HEK293 (cell line): ENCODE measurements around the gene SEMA4B.
A peak's percentile ranks its signal among the peaks of the same experiment; 100 is the strongest.

Experiments
- CTCF ChIA-PET: fragments of 350-600 bp; formaldehyde crosslinking; extraction: SDS; loops from one replicate; lab custom pipeline; 2021; ENCODE audit warnings: antibody characterized with exemption; lab: Yijun Ruan, JAX
- POLR2A ChIA-PET: fragments of 300-600 bp; formaldehyde crosslinking; extraction: SDS; loops from one replicate; lab custom pipeline; 2020; ENCODE audit warnings: antibody characterized with exemption, inconsistent platforms; lab: Yijun Ruan, JAX
- H3K27ac ChIP-seq: fragments of 200-500 bp; sonication (Bioruptor generic); 2 replicates; pipeline ENCODE4 v1.5.1; 2014; ENCODE audit warnings: low read depth, low read length, control low read depth, inconsistent platforms; ENCODE audit errors: extremely low read depth
- H3K36me3 ChIP-seq, 2 experiments: fragments of 200-500 bp in 1 of 2; sonication (Bioruptor generic) in 1 of 2; 1 replicate in 1 of 2; 2 replicates in 1 of 2; pipeline ENCODE4 v1.5.1; 2014 to 2017; ENCODE audit warnings: inconsistent platforms in 2 of 2, low read length in 2 of 2; ENCODE audit not compliant: control insufficient read depth in 2 of 2, insufficient read depth in 1 of 2
- H3K4me1 ChIP-seq: fragments of 200-500 bp; sonication (Bioruptor generic); 2 replicates; pipeline ENCODE4 v1.5.1; 2014; ENCODE audit warnings: mild to moderate bottlenecking, low read length, inconsistent platforms; ENCODE audit not compliant: control insufficient read depth, insufficient read depth
- H3K4me3 ChIP-seq: 2 replicates; pipeline ENCODE4 v1.5.1; 2011; ENCODE audit warnings: low read depth, mild to moderate bottlenecking, control low read depth, low read length, moderate library complexity
- H3K9me3 ChIP-seq: fragments of 200-500 bp; sonication (Bioruptor generic); 2 replicates; pipeline ENCODE4 v1.5.1; 2014; ENCODE audit warnings: low read depth, low read length, inconsistent platforms; ENCODE audit not compliant: control insufficient read depth, insufficient read depth
- CTCF ChIP-seq: fragments of 450-650 bp; formaldehyde crosslinking; IDR thresholded peaks from 2 replicates; pipeline ENCODE4 v1.5.1; 2016; ENCODE audit warnings: missing biosample characterization, missing genetic modification characterization
- EGR2 ChIP-seq: fragments of 450-650 bp; formaldehyde crosslinking; IDR thresholded peaks from 2 replicates; pipeline ENCODE4 v1.5.1; 2016; ENCODE audit warnings: low read depth, missing biosample characterization, missing genetic modification characterization
- GFI1B ChIP-seq: fragments of 450-650 bp; formaldehyde crosslinking; IDR thresholded peaks from 2 replicates; pipeline ENCODE4 v1.5.1; 2016; ENCODE audit warnings: missing biosample characterization, missing genetic modification characterization
- GLIS1 ChIP-seq: fragments of 450-650 bp; formaldehyde crosslinking; IDR thresholded peaks from 2 replicates; pipeline ENCODE4 v1.5.1; 2016; ENCODE audit warnings: missing biosample characterization, missing genetic modification characterization
- HOXC10 ChIP-seq: sonication (generic); formaldehyde crosslinking; IDR thresholded peaks from 2 replicates; pipeline ENCODE4 v1.8.1; 2023; ENCODE audit warnings: mild to moderate bottlenecking, missing genetic modification reagents
- KLF1 ChIP-seq: fragments of 450-650 bp; formaldehyde crosslinking; IDR thresholded peaks from 2 replicates; pipeline ENCODE4 v1.5.1; 2016; ENCODE audit warnings: missing biosample characterization, missing genetic modification characterization
- OSR2 ChIP-seq: fragments of 450-650 bp; formaldehyde crosslinking; IDR thresholded peaks from 2 replicates; pipeline ENCODE4 v1.5.1; 2016; ENCODE audit warnings: missing biosample characterization, missing genetic modification characterization
- TCF7L2 ChIP-seq: IDR thresholded peaks from 2 replicates; pipeline ENCODE4 v1.6.1; 2011; ENCODE audit warnings: low read depth, mild to moderate bottlenecking, inconsistent platforms, low read length, moderate library complexity, borderline replicate concordance
- YY2 ChIP-seq: fragments of 450-650 bp; formaldehyde crosslinking; IDR thresholded peaks from 2 replicates; pipeline ENCODE4 v1.5.1; 2016; ENCODE audit warnings: missing biosample characterization, missing genetic modification characterization
- ZBTB26 ChIP-seq: fragments of 450-650 bp; formaldehyde crosslinking; optimal IDR thresholded peaks from 2 replicates; pipeline ENCODE3; 2016; ENCODE audit warnings: missing biosample characterization, mild to moderate bottlenecking, missing genetic modification characterization
- ZFP41 ChIP-seq: fragments of 450-650 bp; formaldehyde crosslinking; IDR thresholded peaks from 2 replicates; pipeline ENCODE4 v1.5.1; 2016; ENCODE audit warnings: missing biosample characterization, missing genetic modification characterization, borderline replicate concordance
- ZNF10 ChIP-seq: fragments of 450-650 bp; formaldehyde crosslinking; IDR thresholded peaks from 2 replicates; pipeline ENCODE4 v1.5.1; 2017; ENCODE audit warnings: missing biosample characterization, missing genetic modification characterization
- ZNF148 ChIP-seq: fragments of 450-650 bp; formaldehyde crosslinking; IDR thresholded peaks from 2 replicates; pipeline ENCODE4 v1.5.0; 2017; ENCODE audit warnings: missing biosample characterization, missing genetic modification characterization, borderline replicate concordance
- ZNF2 ChIP-seq: fragments of 450-650 bp; formaldehyde crosslinking; IDR thresholded peaks from 2 replicates; pipeline ENCODE4 v1.5.1; 2016; ENCODE audit warnings: missing biosample characterization, missing genetic modification characterization
- ZNF221 ChIP-seq: fragments of 450-650 bp; formaldehyde crosslinking; IDR thresholded peaks from 2 replicates; pipeline ENCODE4 v1.5.1; 2017; ENCODE audit warnings: missing biosample characterization, missing genetic modification characterization, borderline replicate concordance
- ZNF404 ChIP-seq: fragments of 450-650 bp; formaldehyde crosslinking; IDR thresholded peaks from 2 replicates; pipeline ENCODE4 v1.5.1; 2017; ENCODE audit warnings: missing biosample characterization, missing genetic modification characterization
- ZNF416 ChIP-seq: fragments of 450-650 bp; formaldehyde crosslinking; IDR thresholded peaks from 2 replicates; pipeline ENCODE4 v1.5.1; 2016; ENCODE audit warnings: missing biosample characterization, missing genetic modification characterization
- ZNF510 ChIP-seq: fragments of 450-650 bp; formaldehyde crosslinking; IDR thresholded peaks from 2 replicates; pipeline ENCODE4 v1.5.1; 2018; ENCODE audit warnings: mild to moderate bottlenecking, missing genetic modification characterization, missing biosample characterization; ENCODE audit not compliant: insufficient replicate concordance
- ZNF514 ChIP-seq: fragments of 450-650 bp; formaldehyde crosslinking; IDR thresholded peaks from 2 replicates; pipeline ENCODE4 v1.5.1; 2016; ENCODE audit warnings: missing biosample characterization, missing genetic modification characterization
- ZNF529 ChIP-seq: fragments of 450-650 bp; formaldehyde crosslinking; IDR thresholded peaks from 2 replicates; pipeline ENCODE4 v1.5.1; 2017; ENCODE audit warnings: missing genetic modification characterization, missing biosample characterization; ENCODE audit not compliant: insufficient replicate concordance
- ZNF623 ChIP-seq: fragments of 450-650 bp; formaldehyde crosslinking; IDR thresholded peaks from 2 replicates; pipeline ENCODE4 v1.5.1; 2016; ENCODE audit warnings: missing biosample characterization, missing genetic modification characterization
- ZNF645 ChIP-seq: fragments of 450-650 bp; formaldehyde crosslinking; IDR thresholded peaks from 2 replicates; pipeline ENCODE4; 2016; ENCODE audit warnings: missing biosample characterization, missing genetic modification characterization
- ZNF692 ChIP-seq: fragments of 450-650 bp; formaldehyde crosslinking; IDR thresholded peaks from 2 replicates; pipeline ENCODE4 v1.5.1; 2016; ENCODE audit warnings: missing biosample characterization, missing genetic modification characterization
- ZNF701 ChIP-seq: fragments of 450-650 bp; formaldehyde crosslinking; IDR thresholded peaks from 2 replicates; pipeline ENCODE4 v1.5.1; 2016; ENCODE audit warnings: missing biosample characterization, missing genetic modification characterization
- TF ChIP-seq, protein P1 (sequence below): fragments of 450-650 bp; formaldehyde crosslinking; IDR thresholded peaks from 2 replicates; pipeline ENCODE4 v1.5.1; 2016; ENCODE audit warnings: missing biosample characterization, missing genetic modification characterization

SEMA4B gene

DNA sequence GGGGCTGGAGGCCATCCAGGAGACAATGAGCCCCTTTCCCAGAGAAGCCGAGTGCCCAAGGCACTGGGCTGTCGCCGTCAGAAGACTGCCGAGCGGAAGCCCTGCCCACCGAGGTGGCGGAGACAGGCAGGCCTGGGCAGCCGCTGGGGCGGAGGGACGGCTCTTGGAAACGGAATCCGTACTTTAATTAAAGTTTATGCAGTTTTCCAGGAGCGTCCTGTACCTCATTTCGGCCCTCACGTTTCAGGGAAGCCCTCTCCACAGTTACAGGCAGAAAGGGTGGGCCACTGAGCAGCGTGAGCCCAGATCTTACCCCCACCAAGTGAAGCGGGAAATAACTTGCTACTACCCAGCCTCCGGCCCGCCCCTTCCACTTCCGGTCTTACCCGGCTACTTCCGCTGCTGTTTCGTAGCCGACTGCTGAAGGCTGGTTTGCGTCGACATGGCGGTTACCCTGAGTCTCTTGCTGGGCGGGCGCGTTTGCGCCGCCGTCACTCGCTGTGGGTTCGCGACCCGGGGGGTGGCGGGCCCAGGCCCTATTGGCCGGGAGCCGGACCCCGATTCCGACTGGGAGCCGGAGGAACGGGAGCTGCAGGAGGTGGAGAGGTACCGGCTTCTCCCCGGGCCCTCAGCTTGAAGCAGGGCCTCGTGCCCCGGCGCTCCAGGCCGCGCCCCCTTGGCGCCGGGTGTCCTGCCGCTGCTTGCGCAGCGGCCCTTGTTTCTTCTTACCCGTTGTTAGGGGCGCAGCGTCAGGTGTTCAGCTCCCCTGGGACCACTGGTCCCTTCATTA is 64.3 kb downstream of the SEMA4B start, which contains the start of gene NGRN:
Gene NGRN (plus strand): TSS at position 402 of the 790 bp plus-strand sequence. CDS start 41 bp downstream, at position 443.
- ChIA-PET POLR2A (interaction anchor here (1.0 to 4.3 kb wide), 4 partner anchors 15 to 92 kb away, joined by 3 to 26 read pairs (median 6); partner anchors contain the start of genes CIB1, GDPGP1 and TTLL13), CTCF (interaction anchor here (0.6 to 0.8 kb wide), 2 partner anchors 16 to 28 kb away, joined by 3 read pairs; partner anchors contain the start of gene TTLL13)
- Histone ChIP-seq H3K9me3 (no peaks in the 10 kb centered on the region), H3K4me1 (peaks cover 10% of the 10 kb centered on the region; the same call in 1 of the 2 replicates), H3K36me3 (peaks cover 29 to 30% of the 10 kb centered on the region in 2 experiments), H3K27ac (peak within 1 kb of the TSS; percentile 89), H3K4me3 (peak within 1 kb of the TSS; percentile 73)
- TF ChIP-seq HOXC10 (CRISPR knock-in tag) (0 out of 2 replicates have a peak, but pooled peaks have one; percentile 60), ZNF692 (tag by site-specific recombination) (peak; percentile 80), ZNF529 (no peak), CTCF (tag by site-specific recombination) (peak; percentile 12; the same call in 1 of the 2 replicates), ZFP41 (tag by site-specific recombination) (no peak), ZNF623 (tag by site-specific recombination) (0 out of 2 replicates have a peak, but pooled peaks have one; percentile 22), ZBTB26 (tag by site-specific recombination) (peak; percentile 67), ZNF416 (tag by site-specific recombination) (no peak), KLF1 (peak; percentile 66), EGR2 (no peak), GFI1B (tag by site-specific recombination) (peak; percentile 9; the same call in 1 of the 2 replicates), GLIS1 (tag by site-specific recombination) (peak; percentile 84), ZNF510 (tag by site-specific recombination) (no peak), ZNF645 (tag by site-specific recombination) (no peak), ZNF221 (tag by site-specific recombination) (no peak), YY2 (peak; percentile 49), ZNF2 (0 out of 2 replicates have a peak, but pooled peaks have one; percentile 17), ZNF701 (tag by site-specific recombination) (no peak), TCF7L2 (no peak), ZNF404 (tag by site-specific recombination) (no peak), ZNF10 (tag by site-specific recombination) (0 out of 2 replicates have a peak, but pooled peaks have one; percentile 38), ZNF514 (tag by site-specific recombination) (no peak), ZNF148 (tag by site-specific recombination) (no peak), OSR2 (tag by site-specific recombination) (peak; percentile 71)
- TF ChIP-seq, protein P1, sequence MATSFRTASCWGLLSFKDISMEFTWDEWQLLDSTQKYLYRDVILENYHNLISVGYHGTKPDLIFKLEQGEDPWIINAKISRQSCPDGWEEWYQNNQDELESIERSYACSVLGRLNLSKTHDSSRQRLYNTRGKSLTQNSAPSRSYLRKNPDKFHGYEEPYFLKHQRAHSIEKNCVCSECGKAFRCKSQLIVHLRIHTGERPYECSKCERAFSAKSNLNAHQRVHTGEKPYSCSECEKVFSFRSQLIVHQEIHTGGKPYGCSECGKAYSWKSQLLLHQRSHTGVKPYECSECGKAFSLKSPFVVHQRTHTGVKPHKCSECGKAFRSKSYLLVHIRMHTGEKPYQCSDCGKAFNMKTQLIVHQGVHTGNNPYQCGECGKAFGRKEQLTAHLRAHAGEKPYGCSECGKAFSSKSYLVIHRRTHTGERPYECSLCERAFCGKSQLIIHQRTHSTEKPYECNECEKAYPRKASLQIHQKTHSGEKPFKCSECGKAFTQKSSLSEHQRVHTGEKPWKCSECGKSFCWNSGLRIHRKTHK: no peak
